K562 (cell line): Measurements from ENCODE around the gene DBNDD1. TPM values are rescaled to one million over a fixed set of nuclear protein-coding genes. Genes with fewer than 3 reads are reported as not detected.

ENCODE experiments used
- ATAC-seq: fragments of 200-7000 bp; cut with Tn5 transposase; 3 replicates; pipeline ENCODE4 v1.9.1; 2020; ENCODE audit warnings: moderate library complexity
- BruUV-seq: library from RNA; stranded (reverse); fragments of 400-500 nt; replicated peaks from 2 replicates; lab custom pipeline; 2021; lab: Mats Ljungman, UMichigan
- CTCF ChIA-PET: fragments of 300-600 bp; formaldehyde crosslinking; extraction: SDS; loops from one replicate; lab custom pipeline; 2021; ENCODE audit warnings: low intra/inter-chr PET ratio; lab: Yijun Ruan, JAX
- POLR2A ChIA-PET: fragments of 300-600, 350-650 bp; sonication (Branson Sonifier 250); formaldehyde crosslinking; extraction: SDS; loops from one replicate; lab custom pipeline; 2021; ENCODE audit warnings: antibody characterized with exemption, inconsistent platforms; lab: Yijun Ruan, JAX
- DNase-seq, 4 experiments: peaks; one replicate each; pipeline versions ENCODE4 v3.0.0 to v3.0.0-alpha.2; 2011 to 2018; ENCODE audit warnings: low spot score in 3 of 4, mixed read lengths in 3 of 4; ENCODE audit errors: extremely low read depth in 1 of 4
- FAIRE-seq: peaks from 2 replicates; lab custom pipeline; 2011; peaks lifted over from hg19 to GRCh38; lab: Jason Lieb, UNC
- H2AFZ ChIP-seq: 2 replicates; pipeline ENCODE4 v1.6.0; 2011; ENCODE audit warnings: low read depth, low read length, control low read depth, inconsistent platforms
- H3K27ac ChIP-seq: fragments of 200-600 bp; 3 replicates; pipeline ENCODE4 v1.8.0; 2011; ENCODE audit warnings: low read depth, mild to moderate bottlenecking, control low read depth, inconsistent platforms, low read length, moderate library complexity, mixed read lengths; ENCODE audit errors: extremely low read depth
- H3K27me3 ChIP-seq, 2 experiments: fragments of 300-600 bp in 1 of 2; 2 replicates in 1 of 2; 3 replicates in 1 of 2; pipeline versions ENCODE4 v1.6.0 to v1.8.0; 2011; ENCODE audit warnings: inconsistent platforms in 2 of 2, low read length in 2 of 2, mild to moderate bottlenecking in 1 of 2, mixed read lengths in 1 of 2, moderate library complexity in 1 of 2; ENCODE audit not compliant: control insufficient read depth in 2 of 2, insufficient read depth in 2 of 2
- H3K36me3 ChIP-seq: fragments of 300-600 bp; 3 replicates; pipeline ENCODE4 v1.8.0; 2011; ENCODE audit warnings: mild to moderate bottlenecking, low read length, inconsistent platforms; ENCODE audit not compliant: control insufficient read depth, insufficient read depth
- H3K4me1 ChIP-seq, 2 experiments: fragments of 200-600 bp in 1 of 2; replicated peaks in 1 of 2; 2 replicates in 1 of 2; 3 replicates in 1 of 2; pipeline versions ENCODE4 v1.5.1 to v1.8.0; 2011; ENCODE audit warnings: inconsistent platforms in 2 of 2, low read length in 2 of 2, mild to moderate bottlenecking in 1 of 2, mixed read lengths in 1 of 2, moderate library complexity in 1 of 2; ENCODE audit not compliant: control insufficient read depth in 2 of 2, insufficient read depth in 2 of 2
- H3K4me2 ChIP-seq: 2 replicates; pipeline ENCODE4 v1.6.1; 2011; ENCODE audit warnings: low read length, control low read depth, inconsistent platforms, mixed read lengths; ENCODE audit not compliant: insufficient read depth
- H3K4me3 ChIP-seq: fragments of 200-600 bp; sonication (generic), shearing (Covaris generic); 2 replicates; pipeline ENCODE4 v1.5.1; 2016; ENCODE audit warnings: control low read depth, inconsistent platforms
- H3K79me2 ChIP-seq: fragments of 200-600 bp; 3 replicates; pipeline ENCODE4 v1.8.0; 2011; ENCODE audit warnings: low read length, inconsistent platforms; ENCODE audit not compliant: control insufficient read depth, insufficient read depth
- H3K9ac ChIP-seq, 2 experiments: 2 replicates each; pipeline versions ENCODE4 v1.6.0 to v1.6.1; 2011; ENCODE audit warnings: low read depth in 2 of 2, low read length in 2 of 2, control low read depth in 1 of 2, inconsistent platforms in 1 of 2, mild to moderate bottlenecking in 1 of 2, mixed read lengths in 1 of 2; ENCODE audit not compliant: insufficient read depth in 1 of 2
- H3K9me1 ChIP-seq: one replicate; pipeline ENCODE4 v1.6.0; 2011; ENCODE audit warnings: inconsistent platforms, mild to moderate bottlenecking, low read length, moderate library complexity; ENCODE audit not compliant: control insufficient read depth, insufficient read depth
- H3K9me3 ChIP-seq: replicated peaks from 2 replicates; pipeline ENCODE4 v1.5.1; 2011; ENCODE audit warnings: low read depth, low read length, inconsistent platforms; ENCODE audit not compliant: control insufficient read depth, insufficient read depth
- H4K20me1 ChIP-seq: replicated peaks from 2 replicates; pipeline ENCODE4 v1.6.1; 2011; ENCODE audit warnings: low read length, inconsistent platforms, mixed read lengths; ENCODE audit not compliant: control insufficient read depth, insufficient read depth
- NCOA2 ChIP-seq, 2 experiments: fragments of 450-650 bp; IDR thresholded peaks; 2 replicates each; pipeline ENCODE4 v1.6.1; 2018; ENCODE audit warnings: mild to moderate bottlenecking in 2 of 2, moderate library complexity in 1 of 2; ENCODE audit not compliant: partially characterized antibody in 2 of 2
- TAF15 ChIP-seq: fragments of 200-400 bp; formaldehyde crosslinking; IDR thresholded peaks from 2 replicates; pipeline ENCODE4 v1.6.1; 2017; ENCODE audit warnings: mild to moderate bottlenecking, low read depth, low read length, moderate library complexity
- THRA ChIP-seq: fragments of 450-650 bp; IDR thresholded peaks from 2 replicates; pipeline ENCODE4 v1.6.1; 2017; ENCODE audit warnings: mild to moderate bottlenecking, moderate library complexity
- ZNF384 ChIP-seq: IDR thresholded peaks from 2 replicates; pipeline ENCODE4 v1.6.1; 2012; ENCODE audit warnings: low read depth, low read length, improper control_type of control experiment
- WGBS: fragments of 100-300 bp; shearing (Covaris generic); methylation state at CpG from one replicate; pipeline ENCODE4 v1.1.6; 2016; ENCODE audit warnings: low coverage, mixed read lengths; ENCODE audit not compliant: insufficient coverage; ENCODE audit errors: missing lambda C conversion rate; 5-methylcytosine and 5-hydroxymethylcytosine counted together
- in situ Hi-C: fragments of 300-500 bp; cut with MboI; formaldehyde crosslinking; loops from 4 replicates; pipeline ENCODE4 v1.15.0; 2018; ENCODE audit warnings: inconsistent platforms, mixed read lengths
- intact Hi-C: fragments of 100-400 bp; cut with micrococcal nuclease; formaldehyde crosslinking; loops from 2 replicates; pipeline ENCODE4 v1.14.2; 2022
- polyA plus RNA-seq, 8 experiments: library from polyadenylated mRNA; depleted of rRNA in 4 of 8; stranded (reverse) in 5 of 8; unstranded in 3 of 8; fragments of >200 nt; fragmentation: Nextera tagmentation in 2 of 8; fragmentation: Illumina TruSeq in 1 of 8; extraction: Ambion mirVana in 2 of 8; extraction: Trizol in 1 of 8; gene quantifications; 2 replicates each; pipeline versions ENCODE4 v1.2.1 to v1.2.3, GENCODE V29; 2011 to 2014; ENCODE audit warnings: inconsistent platforms in 1 of 8, missing spikeins in 1 of 8
- total RNA-seq, 7 experiments: library from RNA; depleted of rRNA in 6 of 7; stranded (reverse); fragments of >200 nt in 6 of 7; fragmentation: Illumina TruSeq in 2 of 7; extraction: Trizol in 2 of 7; gene quantifications; 2 replicates each; pipeline versions ENCODE4 v1.2.1 to v1.2.3, GENCODE V29; 2011 to 2021; ENCODE audit warnings: low replicate concordance in 1 of 7

The DBNDD1 gene
- total and polyA plus RNA-seq, 9 of the 15 experiments (the other 6 are each of a cell fraction or from before 2014, with no cell fraction given) = 0.55 to 13.0 (median 5.8) TPM

GRCh38 chr16:90034504-90034903 lies 15.2 kb upstream of the DBNDD1 start:
- in situ Hi-C loops (no loop called here), intact Hi-C loops (no loop called here)
- ATAC-seq = no peak
- 62% methylated on average over 5 of the region's 8 CpGs for WGBS
- Histone ChIP-seq H3K9me1 (peaks cover 5% of the 10 kb centered on the region), H3K79me2 (no peaks in the 10 kb centered on the region), H3K9ac (no peak overlapping the region), H2AFZ (no peak overlapping the region), H3K4me3 (no peak overlapping the region), H4K20me1 (peaks cover 12% of the 10 kb centered on the region), H3K27me3 (no peaks in the 10 kb centered on the region; a peak in 1 of 5 replicates), H3K27ac (no peak overlapping the region), H3K4me2 (no peak overlapping the region), H3K36me3 (peaks cover 76% of the 10 kb centered on the region; the same call in 2 of the 3 replicates), H3K9me3 (no peaks in the 10 kb centered on the region), H3K4me1 (no peaks in the 10 kb centered on the region)
- CTCF ChIA-PET = no interaction called here
- POLR2A ChIA-PET = interaction anchor here (1.5 kb wide), 1 partner anchor 9 kb away, joined by 5 read pairs; no protein-coding TSS in a partner anchor
- no TSS peak for BruUV-seq
- DNase-seq = no peak
- no peak for FAIRE-seq
- no peak for TF ChIP-seq THRA
- TF ChIP-seq TAF15 = no peak
- 0 out of 2 replicates have a peak, but pooled peaks have one; percentile 10 for TF ChIP-seq ZNF384
- no peak for TF ChIP-seq NCOA2 (IDR thresholded peaks at IDR 0.05; ENCODE audit: partially characterized antibody in 2 of 2)
